Measurements from ENCODE around the gene ADCY9.

The ADCY9 gene

GRCh38 chr16:4016005-4016352 is 100.3 kb downstream of the ADCY9 start:
- Histone ChIP-seq H3K9ac (no peak overlapping the region), H3K4me2 (ENCODE audit: low read length) (no peak overlapping the region), H3K79me2 (peaks cover 6% of the 10 kb centered on the region), H3K4me3 (ENCODE audit: low read depth, low read length) (no peak overlapping the region), H3K9me3 (ENCODE audit: control insufficient read depth, low read length) (no peaks in the 10 kb centered on the region), H3K36me3 (ENCODE audit: control insufficient read depth, insufficient read depth, low read length) (no peaks in the 10 kb centered on the region), H3K27ac (no peak overlapping the region), H2AFZ (no peak overlapping the region), H3K4me1 (no peaks in the 10 kb centered on the region), H3K27me3 (ENCODE audit: control insufficient read depth, insufficient read depth, low read length) (no peaks in the 10 kb centered on the region)
- TF ChIP-seq CTCF (IDR thresholded peaks at IDR 0.05), result no peak

GRCh38 chr16:4015275-4016004 is 100.8 kb downstream of the ADCY9 start:
- no peak overlapping the region for H3K27ac ChIP-seq
- H2AFZ ChIP-seq, result no peak overlapping the region
- no peaks in the 10 kb centered on the region for H3K27me3 ChIP-seq (ENCODE audit: control insufficient read depth, insufficient read depth, low read length)
- TF ChIP-seq CTCF (IDR thresholded peaks at IDR 0.05), result no peak
- no peak overlapping the region for H3K4me2 ChIP-seq (ENCODE audit: low read length)
- no peak overlapping the region for H3K4me3 ChIP-seq (ENCODE audit: low read depth, low read length)
- H3K4me1 ChIP-seq, result no peaks in the 10 kb centered on the region
- peaks cover 6% of the 10 kb centered on the region for H3K79me2 ChIP-seq
- no peak overlapping the region for H3K9ac ChIP-seq
- no peaks in the 10 kb centered on the region for H3K9me3 ChIP-seq (ENCODE audit: control insufficient read depth, low read length)
- no peaks in the 10 kb centered on the region for H3K36me3 ChIP-seq (ENCODE audit: control insufficient read depth, insufficient read depth, low read length)

- no peaks in the 10 kb centered on the region for H3K36me3 ChIP-seq (ENCODE audit: control insufficient read depth, insufficient read depth, low read length)
- H3K9me3 ChIP-seq (ENCODE audit: control insufficient read depth, low read length), result no peaks in the 10 kb centered on the region
- no peaks in the 10 kb centered on the region for H3K4me1 ChIP-seq
- H3K4me2 ChIP-seq (ENCODE audit: low read length), result no peak overlapping the region
- H2AFZ ChIP-seq, result no peak overlapping the region
- TF ChIP-seq CTCF (IDR thresholded peaks at IDR 0.05), result no peak
- H3K4me3 ChIP-seq (ENCODE audit: low read depth, low read length), result no peak overlapping the region
- no peak overlapping the region for H3K9ac ChIP-seq
- peaks cover 10% of the 10 kb centered on the region for H3K79me2 ChIP-seq
- no peak overlapping the region for H3K27ac ChIP-seq
- H3K27me3 ChIP-seq (ENCODE audit: control insufficient read depth, insufficient read depth, low read length), result no peaks in the 10 kb centered on the region
Observed at GRCh38 chr16:4011940-4012629, 104.2 kb downstream of the ADCY9 start.

DNA sequence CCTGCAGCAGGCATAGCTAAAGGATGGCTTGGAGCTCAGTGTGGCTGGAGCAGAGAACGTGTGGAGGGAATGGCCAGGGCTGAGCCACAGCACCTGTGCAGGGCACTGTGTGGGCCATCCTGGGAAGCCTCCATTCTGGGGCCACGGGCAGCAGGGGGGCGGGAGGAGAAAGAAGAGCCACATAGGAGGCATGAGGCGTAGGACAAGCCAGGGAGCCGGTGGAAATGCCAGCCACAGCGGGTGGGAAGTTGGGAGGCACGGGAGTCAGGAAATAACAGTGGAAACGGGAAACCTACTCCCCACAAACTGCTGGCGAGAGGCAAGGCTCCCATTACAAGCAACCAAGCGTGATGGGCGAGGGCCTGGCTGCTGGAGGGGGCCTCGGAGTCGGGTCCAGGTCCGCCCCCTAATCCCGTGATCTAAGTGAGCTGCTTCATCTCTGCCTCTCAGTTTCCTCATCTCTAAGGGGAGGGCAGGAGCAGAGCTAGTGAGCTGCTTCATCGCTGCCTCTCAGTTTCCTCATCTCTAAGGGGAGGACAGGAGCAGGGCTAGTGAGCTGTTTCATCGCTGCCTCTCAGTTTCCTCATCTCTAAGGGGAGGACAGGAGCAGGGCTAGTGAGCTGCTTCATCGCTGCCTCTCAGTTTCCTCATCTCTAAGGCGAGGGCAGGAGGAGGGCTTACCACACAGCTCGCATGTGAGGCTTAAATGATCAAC is 104.9 kb downstream of the ADCY9 start:
- Histone ChIP-seq H2AFZ (no peak overlapping the region), H3K9me3 (ENCODE audit: control insufficient read depth, low read length) (no peaks in the 10 kb centered on the region), H3K4me3 (ENCODE audit: low read depth, low read length) (no peak overlapping the region), H3K4me2 (ENCODE audit: low read length) (no peak overlapping the region), H3K9ac (no peak overlapping the region), H3K27ac (no peak overlapping the region), H3K27me3 (ENCODE audit: control insufficient read depth, insufficient read depth, low read length) (no peaks in the 10 kb centered on the region), H3K4me1 (no peaks in the 10 kb centered on the region), H3K36me3 (ENCODE audit: control insufficient read depth, insufficient read depth, low read length) (no peaks in the 10 kb centered on the region), H3K79me2 (peaks cover 10% of the 10 kb centered on the region)
- TF ChIP-seq CTCF (IDR thresholded peaks at IDR 0.05), result no peak
